Measurements from ENCODE around the gene FAM78A. TPM values are rescaled to one million over a fixed set of nuclear protein-coding genes. Genes with fewer than 3 reads are reported as not detected.
A peak's percentile ranks its signal among the peaks of the same experiment; 100 is the strongest.

Gene FAM78A
- total RNA-seq, 1 experiment from 2014 or later, result 0.07 TPM

- DNase-seq, result no peak
- CTCF ChIA-PET, result no interaction called here
- no peaks in the 10 kb centered on the region for H3K36me3 ChIP-seq (ENCODE audit: low read depth, low read length)
Measured at GRCh38 chr9:131258186-131258585, 18.1 kb downstream of the FAM78A start.

DNA sequence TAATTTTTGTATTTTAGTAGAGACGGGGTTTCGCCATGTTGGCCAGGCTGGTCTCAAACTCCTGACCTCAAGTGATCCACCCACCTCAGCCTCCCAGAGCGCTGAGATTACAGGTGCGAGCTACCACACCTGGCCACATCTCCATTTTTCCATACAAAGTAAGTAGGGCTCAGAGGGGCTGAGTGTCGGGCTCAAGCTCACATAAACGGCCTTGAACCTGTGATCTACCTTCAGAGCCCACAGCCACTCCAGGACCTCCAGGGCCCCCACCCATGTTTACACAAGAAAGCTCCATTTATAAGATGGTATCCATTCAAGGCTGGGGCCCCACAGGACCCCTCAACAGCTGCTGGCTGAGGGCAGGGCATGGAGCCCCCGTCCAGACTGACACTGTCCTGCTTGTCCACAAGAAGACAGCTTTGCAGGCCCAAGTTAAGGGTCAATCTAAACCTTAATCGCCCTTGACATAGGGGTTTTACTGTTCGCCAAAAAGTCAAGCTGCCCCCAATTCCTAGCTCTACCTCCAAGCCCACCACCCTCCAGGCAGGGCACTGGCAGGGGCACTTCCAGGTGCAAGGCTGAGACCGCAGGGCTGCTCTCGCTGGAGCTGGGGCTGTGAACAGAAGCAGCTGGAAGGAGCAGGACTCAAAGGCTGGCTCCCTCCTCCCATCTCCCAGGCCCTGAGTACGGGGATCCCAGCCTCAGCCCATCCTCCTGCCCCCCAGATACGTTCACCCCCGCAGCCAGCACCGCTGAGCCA lies 18.9 kb downstream of the FAM78A start:
- no peak overlapping the region for H3K4me3 ChIP-seq (ENCODE audit: low read length)
- H3K27me3 ChIP-seq (ENCODE audit: low read length), result no peaks in the 10 kb centered on the region
- no TSS peak for BruUV-seq (replicated peaks)
- DNase-seq (no peak), ATAC-seq (no peak)
- H3K27ac ChIP-seq (ENCODE audit: low read length), result no peak overlapping the region
- ChIA-PET POLR2A (ENCODE audit: unreplicated experiment) (no interaction called here), CTCF (no interaction called here)
- H3K79me2 ChIP-seq (ENCODE audit: low read length), result no peaks in the 10 kb centered on the region
- no peaks in the 10 kb centered on the region for H3F3A ChIP-seq (ENCODE audit: low read length, unreplicated experiment)
- H2AFZ ChIP-seq (ENCODE audit: low read length), result no peak overlapping the region
- no peaks in the 10 kb centered on the region for H3K4me1 ChIP-seq (ENCODE audit: insufficient read depth, low read length)
- H3K36me3 ChIP-seq (ENCODE audit: low read depth, low read length), result no peaks in the 10 kb centered on the region
- H3K9ac ChIP-seq (ENCODE audit: low read length), result no peak overlapping the region
- H3K9me2 ChIP-seq (replicated peaks; ENCODE audit: low read length), result no peaks in the 10 kb centered on the region
- H3K9me3 ChIP-seq (ENCODE audit: low read length), result no peaks in the 10 kb centered on the region
- no peak for TF ChIP-seq EZH2 (IDR thresholded peaks at IDR 0.05; ENCODE audit: low read length, unreplicated experiment)
- TF ChIP-seq, protein P1, sequence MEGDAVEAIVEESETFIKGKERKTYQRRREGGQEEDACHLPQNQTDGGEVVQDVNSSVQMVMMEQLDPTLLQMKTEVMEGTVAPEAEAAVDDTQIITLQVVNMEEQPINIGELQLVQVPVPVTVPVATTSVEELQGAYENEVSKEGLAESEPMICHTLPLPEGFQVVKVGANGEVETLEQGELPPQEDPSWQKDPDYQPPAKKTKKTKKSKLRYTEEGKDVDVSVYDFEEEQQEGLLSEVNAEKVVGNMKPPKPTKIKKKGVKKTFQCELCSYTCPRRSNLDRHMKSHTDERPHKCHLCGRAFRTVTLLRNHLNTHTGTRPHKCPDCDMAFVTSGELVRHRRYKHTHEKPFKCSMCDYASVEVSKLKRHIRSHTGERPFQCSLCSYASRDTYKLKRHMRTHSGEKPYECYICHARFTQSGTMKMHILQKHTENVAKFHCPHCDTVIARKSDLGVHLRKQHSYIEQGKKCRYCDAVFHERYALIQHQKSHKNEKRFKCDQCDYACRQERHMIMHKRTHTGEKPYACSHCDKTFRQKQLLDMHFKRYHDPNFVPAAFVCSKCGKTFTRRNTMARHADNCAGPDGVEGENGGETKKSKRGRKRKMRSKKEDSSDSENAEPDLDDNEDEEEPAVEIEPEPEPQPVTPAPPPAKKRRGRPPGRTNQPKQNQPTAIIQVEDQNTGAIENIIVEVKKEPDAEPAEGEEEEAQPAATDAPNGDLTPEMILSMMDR (conservative IDR thresholded peaks at IDR 0.05; ENCODE audit: low read depth, low read length), result no peak
- no peak for TF ChIP-seq EZH2phosphoT487 (IDR thresholded peaks at IDR 0.05; ENCODE audit: borderline replicate concordance, low read length)
- H4K20me1 ChIP-seq (ENCODE audit: low read length), result no peaks in the 10 kb centered on the region
- no peak overlapping the region for H3K4me2 ChIP-seq (ENCODE audit: low read length)
- intact Hi-C loops (cut with micrococcal nuclease), result no loop called here

More at GRCh38 chr9:131258186-131258585, 18.1 kb downstream of the FAM78A start:
- Histone ChIP-seq H2AFZ (ENCODE audit: low read length) (no peak overlapping the region), H3K4me2 (ENCODE audit: low read length) (no peak overlapping the region), H3K9me2 (replicated peaks; ENCODE audit: low read length) (no peaks in the 10 kb centered on the region), H3F3A (ENCODE audit: low read length, unreplicated experiment) (no peaks in the 10 kb centered on the region), H4K20me1 (ENCODE audit: low read length) (no peaks in the 10 kb centered on the region), H3K27ac (ENCODE audit: low read length) (no peak overlapping the region), H3K4me1 (ENCODE audit: insufficient read depth, low read length) (no peaks in the 10 kb centered on the region), H3K9me3 (ENCODE audit: low read length) (no peaks in the 10 kb centered on the region), H3K79me2 (ENCODE audit: low read length) (no peaks in the 10 kb centered on the region), H3K9ac (ENCODE audit: low read length) (no peak overlapping the region), H3K4me3 (ENCODE audit: low read length) (no peak overlapping the region), H3K27me3 (ENCODE audit: low read length) (no peaks in the 10 kb centered on the region)
- POLR2A ChIA-PET (ENCODE audit: unreplicated experiment), result no interaction called here
- no peak for ATAC-seq
- BruUV-seq (replicated peaks), result no TSS peak
- intact Hi-C loops (cut with micrococcal nuclease), result no loop called here
- TF ChIP-seq, protein P1 (conservative IDR thresholded peaks at IDR 0.05; ENCODE audit: low read depth, low read length), result no peak

GRCh38 chr9:131255676-131256197 lies 20.6 kb downstream of the FAM78A start:
- no peak overlapping the region for H3K4me3 ChIP-seq (ENCODE audit: low read length)
- H3K9me2 ChIP-seq (replicated peaks; ENCODE audit: low read length), result no peaks in the 10 kb centered on the region
- H4K20me1 ChIP-seq (ENCODE audit: low read length), result no peaks in the 10 kb centered on the region
- peak overlapping the region; percentile 82; the same call in 1 of the 2 replicates for H2AFZ ChIP-seq (ENCODE audit: low read length)
- H3K9me3 ChIP-seq (ENCODE audit: low read length), result no peaks in the 10 kb centered on the region
- POLR2A ChIA-PET (ENCODE audit: unreplicated experiment), result no interaction called here
- intact Hi-C loops (cut with micrococcal nuclease), result no loop called here
- no peak for DNase-seq
- no peaks in the 10 kb centered on the region for H3K79me2 ChIP-seq (ENCODE audit: low read length)
- no peaks in the 10 kb centered on the region for H3K27me3 ChIP-seq (ENCODE audit: low read length)
- no peak overlapping the region for H3K4me2 ChIP-seq (ENCODE audit: low read length)
- H3K9ac ChIP-seq (ENCODE audit: low read length), result no peak overlapping the region
- H3K27ac ChIP-seq (ENCODE audit: low read length), result no peak overlapping the region
- H3K4me1 ChIP-seq (ENCODE audit: insufficient read depth, low read length), result no peaks in the 10 kb centered on the region
- TF ChIP-seq EZH2 (IDR thresholded peaks at IDR 0.05; ENCODE audit: low read length, unreplicated experiment), result no peak
- TF ChIP-seq EZH2phosphoT487 (IDR thresholded peaks at IDR 0.05; ENCODE audit: borderline replicate concordance, low read length), result no peak
- TF ChIP-seq, protein P1 (conservative IDR thresholded peaks at IDR 0.05; ENCODE audit: low read depth, low read length), result no peak
- no peaks in the 10 kb centered on the region for H3F3A ChIP-seq (ENCODE audit: low read length, unreplicated experiment)
- CTCF ChIA-PET, result no interaction called here
- ATAC-seq, result no peak
- no TSS peak for BruUV-seq (replicated peaks)
- H3K36me3 ChIP-seq (ENCODE audit: low read depth, low read length), result no peaks in the 10 kb centered on the region
